BJ (cell line): ENCODE measurements around the gene PPIP5K2. TPM values are rescaled to one million over a fixed set of nuclear protein-coding genes. Genes with fewer than 3 reads are reported as not detected.
"Not testable (repeated sequence)": the region's sequence is repeated elsewhere in the genome, so short reads cannot be mapped to it uniquely, and the experiment has no call there.

Experiments
- CTCF ChIA-PET: fragments of 350-600 bp; formaldehyde crosslinking; extraction: SDS; loops from one replicate; lab custom pipeline; 2021; ENCODE audit warnings: antibody characterized with exemption, inconsistent platforms; lab: Yijun Ruan, JAX
- POLR2A ChIA-PET: fragments of 300-600 bp; sonication (Branson Sonifier 250); formaldehyde crosslinking; extraction: SDS; loops from one replicate; lab custom pipeline; 2021; ENCODE audit warnings: antibody characterized with exemption; lab: Charles Lee
- DNase-seq: peaks from one replicate; pipeline ENCODE4 v3.0.0-alpha.2; 2011; ENCODE audit warnings: low read depth
- H3K27me3 ChIP-seq: 2 replicates; pipeline ENCODE4 v1.6.0; 2011; ENCODE audit warnings: low read length; ENCODE audit not compliant: control insufficient read depth, insufficient read depth
- H3K36me3 ChIP-seq: 2 replicates; pipeline ENCODE4 v1.5.1; 2011; ENCODE audit warnings: low read length; ENCODE audit not compliant: control insufficient read depth, insufficient read depth
- H3K4me3 ChIP-seq: 2 replicates; pipeline ENCODE4 v1.5.1; 2011; ENCODE audit warnings: low read depth, mild to moderate bottlenecking, control low read depth, low read length
- CTCF ChIP-seq: IDR thresholded peaks from 2 replicates; pipeline ENCODE4 v1.5.1; 2011; ENCODE audit warnings: low read depth, mild to moderate bottlenecking, control low read depth, inconsistent platforms, low read length, moderate library complexity; ENCODE audit not compliant: insufficient read depth
- polyA plus RNA-seq: library from polyadenylated mRNA; depleted of rRNA; stranded (reverse); fragments of >200 nt; gene quantifications from 2 replicates; pipeline ENCODE4 v1.2.3, GENCODE V29; 2011

PPIP5K2 gene
- polyA plus RNA-seq, 1 experiment: 33.6 TPM

- DNase-seq: no peak
- no peaks in the 10 kb centered on the region for H3K27me3 ChIP-seq
- H3K36me3 ChIP-seq: 0 out of 2 replicates have a peak, but pooled peaks cover 2% of the 10 kb centered on the region
- H3K4me3 ChIP-seq: no peak overlapping the region
- CTCF ChIA-PET: no interaction called here
- TF ChIP-seq CTCF: no peak
- POLR2A ChIA-PET: no interaction called here
These were observed 83.1 kb downstream of the PPIP5K2 start for GRCh38 chr5:103203226-103203625.

- CTCF ChIA-PET: interaction anchor here (1.1 kb wide), 1 partner anchor 12 kb away, joined by 3 read pairs; no protein-coding TSS in a partner anchor
- DNase-seq, H3K27me3 ChIP-seq, POLR2A ChIA-PET, H3K36me3 ChIP-seq, H3K4me3 ChIP-seq: not testable (repeated sequence)
These were observed 84.9 kb downstream of the PPIP5K2 start for GRCh38 chr5:103204990-103205389.

GRCh38 chr5:103205991-103206700 lies 86.0 kb downstream of the PPIP5K2 start:
- TF ChIP-seq CTCF: no peak
- Histone ChIP-seq H3K4me3 (no peak overlapping the region), H3K36me3 (0 out of 2 replicates have a peak, but pooled peaks cover 2% of the 10 kb centered on the region), H3K27me3 (no peaks in the 10 kb centered on the region)
- CTCF ChIA-PET: interaction anchor here (0.8 to 1.6 kb wide), 2 partner anchors 80 to 269 kb away, joined by 3 to 6 read pairs; no protein-coding TSS in a partner anchor
- no peak for DNase-seq
- POLR2A ChIA-PET: no interaction called here

- POLR2A ChIA-PET: no interaction called here
- no peak for DNase-seq
- 0 out of 2 replicates have a peak, but pooled peaks cover 2% of the 10 kb centered on the region for H3K36me3 ChIP-seq
- no peak for TF ChIP-seq CTCF
- CTCF ChIA-PET: interaction anchor here (0.8 to 1.6 kb wide), 2 partner anchors 79 to 268 kb away, joined by 3 to 6 read pairs; no protein-coding TSS in a partner anchor
- H3K4me3 ChIP-seq: no peak overlapping the region
- H3K27me3 ChIP-seq: no peaks in the 10 kb centered on the region
These were observed 86.9 kb downstream of the PPIP5K2 start for GRCh38 chr5:103207011-103207410.

- TF ChIP-seq CTCF: no peak
- Histone ChIP-seq H3K4me3 (no peak overlapping the region), H3K27me3 (no peaks in the 10 kb centered on the region), H3K36me3 (0 out of 2 replicates have a peak, but pooled peaks cover 2% of the 10 kb centered on the region)
- ChIA-PET CTCF (interaction anchor here (1.6 kb wide), 1 partner anchor 268 kb away, joined by 6 read pairs; no protein-coding TSS in a partner anchor), POLR2A (no interaction called here)
- DNase-seq: no peak
These were observed 87.6 kb downstream of the PPIP5K2 start for GRCh38 chr5:103207653-103208052.
